ENCODE results near the gene SLC35A5. TPM values are rescaled to one million over a fixed set of nuclear protein-coding genes. Genes with fewer than 3 reads are reported as not detected.
A peak's percentile ranks its signal among the peaks of the same experiment; 100 is the strongest.
"Not testable (repeated sequence)": the region's sequence is repeated elsewhere in the genome, so short reads cannot be mapped to it uniquely, and the experiment has no call there.

Gene SLC35A5
- total and polyA plus RNA-seq, 7 experiments from 2014 or later, result 10.4 to 24.6 (median 20.6) TPM

DNA sequence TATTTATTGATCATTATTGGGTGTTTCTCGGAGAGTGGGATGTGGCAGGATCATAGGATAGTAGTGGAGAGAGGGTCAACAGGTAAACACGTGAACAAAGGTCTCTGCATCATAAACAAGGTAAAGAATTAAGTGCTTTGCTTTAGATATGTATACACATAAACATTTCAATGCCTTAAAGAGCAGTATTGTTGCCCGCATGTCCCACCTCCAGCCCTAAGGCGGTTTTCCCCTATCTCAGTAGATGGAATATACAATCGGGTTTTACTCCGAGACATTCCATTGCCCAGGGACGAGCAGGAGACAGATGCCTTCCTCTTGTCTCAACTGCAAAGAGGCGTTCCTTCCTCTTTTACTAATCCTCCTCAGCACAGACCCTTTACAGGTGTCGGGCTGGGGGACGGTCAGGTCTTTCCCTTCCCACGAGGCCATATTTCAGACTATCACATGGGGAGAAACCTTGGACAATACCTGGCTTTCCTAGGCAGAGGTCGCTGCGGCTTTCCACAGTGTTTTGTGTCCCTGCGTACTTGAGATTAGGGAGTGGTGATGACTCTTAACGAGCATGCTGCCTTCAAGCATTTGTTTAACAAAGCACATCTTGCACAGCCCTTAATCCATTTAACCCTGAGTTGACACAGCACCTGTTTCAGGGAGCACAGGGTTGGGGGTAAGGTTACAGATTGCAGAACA is 2.5 kb downstream of the SLC35A5 start:
- H3K27me3 Mint-ChIP-seq; DNase-seq; H3K9me3 Mint-ChIP-seq; H3K4me3 ChIP-seq (ENCODE audit: low read length); H3K27me3 ChIP-seq (ENCODE audit: control insufficient read depth in 2 of 2, insufficient read depth in 2 of 2, low read length in 2 of 2); ATAC-seq; CTCF ChIA-PET; H3K27ac ChIP-seq (ENCODE audit: low read depth, low read length); H3K9me3 ChIP-seq (ENCODE audit: control insufficient read depth in 2 of 3, low read length in 3 of 3); POLR2A ChIA-PET: not testable (repeated sequence)
- Mint-ChIP-seq H3K36me3 (peaks cover 3 to 36% (median 17%) of the 10 kb centered on the region in 5 donors), H3K4me1 (peaks cover 20 to 78% (median 50%) of the 10 kb centered on the region in 7 donors), H3K4me3 (peak overlapping the region in 3 of 10 donors; percentile 24 to 36 (median 35)), H3K27ac (peak overlapping the region in 1 of 9 donors; percentile 96)
- intact Hi-C loops (cut with micrococcal nuclease), result loop anchor here (5.0 to 10.0 kb wide), 6 partner anchors 408 to 1648 kb away; partner anchors contain the start of genes CD96 (in 1 of the 2), NECTIN3 (in 1 of the 2) and SIDT1 (in 1 of the 2)
- H3K36me3 ChIP-seq (ENCODE audit: control insufficient read depth in 2 of 3, insufficient read depth in 3 of 3, low read length in 3 of 3), result peaks cover 0 to 18% (median 0%) of the 10 kb centered on the region in 3 experiments
- peaks cover 13 to 15% of the 10 kb centered on the region in 2 donors for H3K4me1 ChIP-seq (ENCODE audit: control insufficient read depth in 2 of 2, insufficient read depth in 2 of 2, low read length in 2 of 2)

DNA sequence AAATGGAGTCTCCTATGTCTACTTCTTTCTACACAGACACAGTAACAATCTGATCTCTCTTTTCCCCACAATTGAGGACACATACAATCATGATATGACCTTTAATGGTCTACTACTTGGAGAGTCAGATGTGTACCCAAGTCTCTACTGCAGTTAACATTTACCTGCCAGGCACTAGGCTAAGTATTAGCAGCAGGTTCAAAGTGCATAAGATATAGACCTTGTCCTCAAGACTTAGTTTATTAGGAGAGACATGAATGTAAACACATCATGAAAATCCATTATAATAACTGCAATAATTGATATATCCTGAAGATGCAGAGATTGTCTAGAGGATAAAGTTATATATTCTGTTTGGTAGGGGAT is 3.1 kb downstream of the SLC35A5 start:
- intact Hi-C loops (cut with micrococcal nuclease), result loop anchor here (5.0 to 10.0 kb wide), 6 partner anchors 407 to 1647 kb away; partner anchors contain the start of genes CD96 (in 1 of the 2), NECTIN3 (in 1 of the 2) and SIDT1 (in 1 of the 2)
- Histone ChIP-seq H3K27me3 (ENCODE audit: control insufficient read depth in 2 of 2, insufficient read depth in 2 of 2, low read length in 2 of 2) (no peaks in the 10 kb centered on the region), H3K4me3 (ENCODE audit: low read length) (no peak overlapping the region), H3K36me3 (ENCODE audit: control insufficient read depth in 2 of 3, insufficient read depth in 3 of 3, low read length in 3 of 3) (peaks cover 0 to 21% (median 0%) of the 10 kb centered on the region in 3 experiments), H3K27ac (ENCODE audit: low read depth, low read length) (no peak overlapping the region), H3K9me3 (ENCODE audit: control insufficient read depth in 2 of 3, low read length in 3 of 3) (no peaks in the 10 kb centered on the region), H3K4me1 (ENCODE audit: control insufficient read depth in 2 of 2, insufficient read depth in 2 of 2, low read length in 2 of 2) (peaks cover 13% of the 10 kb centered on the region in 2 donors)
- peaks cover 0 to 5% (median 0%) of the 10 kb centered on the region in 11 donors for H3K9me3 Mint-ChIP-seq
- DNase-seq, result no peak
- no peaks in the 10 kb centered on the region for H3K27me3 Mint-ChIP-seq
- ChIA-PET CTCF (interaction anchor here (0.5 kb wide), 1 partner anchor 64 kb away, joined by 3 read pairs; no protein-coding TSS in a partner anchor), POLR2A (interaction anchor here (0.6 kb wide), 1 partner anchor 145 kb away, joined by 3 read pairs; no protein-coding TSS in a partner anchor)
- peaks cover 18 to 77% (median 45%) of the 10 kb centered on the region in 7 donors for H3K4me1 Mint-ChIP-seq
- H3K27ac Mint-ChIP-seq, result no peak overlapping the region
- no peak for ATAC-seq
- no peak overlapping the region for H3K4me3 Mint-ChIP-seq
- peaks cover 3 to 36% (median 18%) of the 10 kb centered on the region in 5 donors for H3K36me3 Mint-ChIP-seq

DNA sequence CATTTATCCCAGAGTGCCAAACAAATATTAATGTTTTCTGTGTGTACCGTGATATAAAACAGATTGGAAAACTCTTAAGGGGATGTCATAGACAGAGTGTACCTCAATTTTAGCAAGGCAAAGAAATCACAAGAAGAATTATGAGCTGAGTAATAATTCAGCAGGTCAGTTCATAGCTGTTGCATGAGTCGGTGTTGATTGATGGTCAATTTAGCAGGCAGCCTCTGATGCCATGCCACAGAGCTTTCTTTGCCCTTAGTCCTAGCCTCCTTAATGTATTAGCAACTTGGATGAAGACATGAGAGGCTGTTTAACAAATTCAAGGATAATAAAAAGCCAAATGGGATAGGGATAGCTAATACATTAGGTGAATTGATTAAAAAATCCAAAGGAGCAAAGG is 6.8 kb downstream of the SLC35A5 start:
- H3K27ac Mint-ChIP-seq, result peak overlapping the region in 1 of 9 donors; percentile 61
- ATAC-seq, result no peak
- no peak overlapping the region for H3K27ac ChIP-seq (ENCODE audit: low read depth, low read length)
- DNase-seq, result no peak
- H3K27me3 Mint-ChIP-seq, result no peaks in the 10 kb centered on the region
- CTCF ChIA-PET, result no interaction called here
- peaks cover 0 to 38% (median 4%) of the 10 kb centered on the region in 3 experiments for H3K36me3 ChIP-seq (ENCODE audit: control insufficient read depth in 2 of 3, insufficient read depth in 3 of 3, low read length in 3 of 3)
- no peak overlapping the region for H3K4me3 Mint-ChIP-seq
- no peak overlapping the region for H3K4me3 ChIP-seq (ENCODE audit: low read length)
- no peaks in the 10 kb centered on the region for H3K9me3 ChIP-seq (ENCODE audit: control insufficient read depth in 2 of 3, low read length in 3 of 3)
- no peaks in the 10 kb centered on the region for H3K27me3 ChIP-seq (ENCODE audit: control insufficient read depth in 2 of 2, insufficient read depth in 2 of 2, low read length in 2 of 2)
- H3K36me3 Mint-ChIP-seq, result peaks cover 11 to 62% (median 44%) of the 10 kb centered on the region in 5 donors
- POLR2A ChIA-PET, result interaction anchor here (0.7 to 1.7 kb wide), 2 partner anchors 9 to 10 kb away, joined by 3 read pairs; no protein-coding TSS in a partner anchor
- intact Hi-C loops (cut with micrococcal nuclease), result loop anchor here in 1 of 2 donors (10.0 kb wide), 2 partner anchors 954 to 1024 kb away; partner anchors contain the start of gene CD96
- H3K9me3 Mint-ChIP-seq, result peaks cover 0 to 3% (median 0%) of the 10 kb centered on the region in 11 donors
- peaks cover 1% of the 10 kb centered on the region in 2 donors for H3K4me1 ChIP-seq (ENCODE audit: control insufficient read depth in 2 of 2, insufficient read depth in 2 of 2, low read length in 2 of 2)
- peaks cover 6 to 59% (median 26%) of the 10 kb centered on the region in 7 donors for H3K4me1 Mint-ChIP-seq

- Histone ChIP-seq H3K9me3 (ENCODE audit: control insufficient read depth in 2 of 3, low read length in 3 of 3) (no peaks in the 10 kb centered on the region), H3K4me1 (ENCODE audit: control insufficient read depth in 2 of 2, insufficient read depth in 2 of 2, low read length in 2 of 2) (no peaks in the 10 kb centered on the region), H3K27ac (ENCODE audit: low read depth, low read length) (no peak overlapping the region), H3K27me3 (ENCODE audit: control insufficient read depth in 2 of 2, insufficient read depth in 2 of 2, low read length in 2 of 2) (no peaks in the 10 kb centered on the region), H3K36me3 (ENCODE audit: control insufficient read depth in 2 of 3, insufficient read depth in 3 of 3, low read length in 3 of 3) (peaks cover 0 to 38% (median 4%) of the 10 kb centered on the region in 3 experiments), H3K4me3 (ENCODE audit: low read length) (no peak overlapping the region)
- ChIA-PET CTCF (no interaction called here), POLR2A (interaction anchor here (0.6 to 1.7 kb wide), 2 partner anchors 9 to 431 kb away, joined by 3 read pairs; no protein-coding TSS in a partner anchor)
- Mint-ChIP-seq H3K4me1 (peaks cover 6 to 53% (median 24%) of the 10 kb centered on the region in 7 donors), H3K4me3 (no peak overlapping the region), H3K27me3 (no peaks in the 10 kb centered on the region), H3K27ac (peak overlapping the region in 3 of 9 donors; percentile 14 to 61 (median 18)), H3K9me3 (peaks cover 0 to 3% (median 0%) of the 10 kb centered on the region in 11 donors), H3K36me3 (peaks cover 11 to 60% (median 46%) of the 10 kb centered on the region in 5 donors)
- DNase-seq, result no peak
- intact Hi-C loops (cut with micrococcal nuclease), result loop anchor here in 1 of 2 donors (10.0 kb wide), 2 partner anchors 954 to 1024 kb away; partner anchors contain the start of gene CD96
- ATAC-seq, result no peak
Measured at GRCh38 chr3:112569265-112569664, 7.4 kb downstream of the SLC35A5 start.

DNA sequence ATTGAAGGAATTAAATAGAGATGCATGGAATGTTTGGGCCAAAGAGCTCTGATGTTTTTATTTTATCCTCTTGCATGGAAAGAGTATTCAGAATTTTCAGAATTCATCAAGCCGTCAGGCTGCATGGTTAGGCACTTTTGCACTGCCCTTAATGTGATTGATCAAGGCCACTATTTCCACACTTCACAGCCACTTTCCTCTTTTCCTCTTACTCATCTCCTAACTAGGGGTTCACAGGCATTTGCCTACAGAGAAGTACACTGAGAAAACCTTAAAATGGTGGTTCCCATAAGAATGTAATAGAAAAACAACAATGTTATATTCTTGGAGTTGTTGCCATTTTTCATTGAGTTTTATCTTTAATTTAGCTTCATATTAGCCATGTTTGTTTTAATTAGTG is 10.9 kb downstream of the SLC35A5 start:
- intact Hi-C loops (cut with micrococcal nuclease), result no loop called here
- no peak overlapping the region for H3K27ac ChIP-seq (ENCODE audit: low read depth, low read length)
- Mint-ChIP-seq H3K27me3 (no peaks in the 10 kb centered on the region), H3K4me3 (no peak overlapping the region), H3K36me3 (peaks cover 11 to 43% (median 37%) of the 10 kb centered on the region in 5 donors), H3K4me1 (peaks cover 2 to 33% (median 13%) of the 10 kb centered on the region in 7 donors), H3K27ac (no peak overlapping the region), H3K9me3 (peaks cover 0 to 1% (median 0%) of the 10 kb centered on the region in 11 donors)
- H3K36me3 ChIP-seq (ENCODE audit: control insufficient read depth in 2 of 3, insufficient read depth in 3 of 3, low read length in 3 of 3), result peaks cover 0 to 33% (median 4%) of the 10 kb centered on the region in 3 experiments
- ChIA-PET POLR2A (no interaction called here), CTCF (no interaction called here)
- H3K27me3 ChIP-seq (ENCODE audit: control insufficient read depth in 2 of 2, insufficient read depth in 2 of 2, low read length in 2 of 2), result no peaks in the 10 kb centered on the region
- peak; percentile 44 for ATAC-seq
- H3K9me3 ChIP-seq (ENCODE audit: control insufficient read depth in 2 of 3, low read length in 3 of 3), result no peaks in the 10 kb centered on the region
- no peak for DNase-seq
- H3K4me3 ChIP-seq (ENCODE audit: low read length), result no peak overlapping the region
- H3K4me1 ChIP-seq (ENCODE audit: control insufficient read depth in 2 of 2, insufficient read depth in 2 of 2, low read length in 2 of 2), result no peaks in the 10 kb centered on the region

- Mint-ChIP-seq H3K36me3 (peaks cover 8 to 33% (median 11%) of the 10 kb centered on the region in 5 donors), H3K4me3 (no peak overlapping the region), H3K9me3 (no peaks in the 10 kb centered on the region), H3K4me1 (peaks cover 2 to 9% (median 6%) of the 10 kb centered on the region in 7 donors), H3K27me3 (no peaks in the 10 kb centered on the region), H3K27ac (peak overlapping the region in 1 of 9 donors; percentile 32)
- Histone ChIP-seq H3K4me3 (ENCODE audit: low read length) (no peak overlapping the region), H3K4me1 (ENCODE audit: control insufficient read depth in 2 of 2, insufficient read depth in 2 of 2, low read length in 2 of 2) (no peaks in the 10 kb centered on the region), H3K36me3 (ENCODE audit: control insufficient read depth in 2 of 3, insufficient read depth in 3 of 3, low read length in 3 of 3) (peaks cover 7 to 14% (median 13%) of the 10 kb centered on the region in 3 experiments), H3K9me3 (ENCODE audit: control insufficient read depth in 2 of 3, low read length in 3 of 3) (no peaks in the 10 kb centered on the region), H3K27me3 (ENCODE audit: control insufficient read depth in 2 of 2, insufficient read depth in 2 of 2, low read length in 2 of 2) (no peaks in the 10 kb centered on the region), H3K27ac (ENCODE audit: low read depth, low read length) (no peak overlapping the region)
- DNase-seq (no peak), ATAC-seq (peak; percentile 67)
- ChIA-PET POLR2A (no interaction called here), CTCF (interaction anchor here (1.0 kb wide), 1 partner anchor 709 kb away, joined by 3 read pairs; no protein-coding TSS in a partner anchor)
- intact Hi-C loops (cut with micrococcal nuclease), result no loop called here
Measured at GRCh38 chr3:112579232-112579631, 17.4 kb downstream of the SLC35A5 start.
